ENCODE results near the gene ZMAT3.
"Not testable (repeated sequence)": the region's sequence is repeated elsewhere in the genome, so short reads cannot be mapped to it uniquely, and the experiment has no call there.

Gene ZMAT3, protein sequence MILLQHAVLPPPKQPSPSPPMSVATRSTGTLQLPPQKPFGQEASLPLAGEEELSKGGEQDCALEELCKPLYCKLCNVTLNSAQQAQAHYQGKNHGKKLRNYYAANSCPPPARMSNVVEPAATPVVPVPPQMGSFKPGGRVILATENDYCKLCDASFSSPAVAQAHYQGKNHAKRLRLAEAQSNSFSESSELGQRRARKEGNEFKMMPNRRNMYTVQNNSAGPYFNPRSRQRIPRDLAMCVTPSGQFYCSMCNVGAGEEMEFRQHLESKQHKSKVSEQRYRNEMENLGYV

DNA sequence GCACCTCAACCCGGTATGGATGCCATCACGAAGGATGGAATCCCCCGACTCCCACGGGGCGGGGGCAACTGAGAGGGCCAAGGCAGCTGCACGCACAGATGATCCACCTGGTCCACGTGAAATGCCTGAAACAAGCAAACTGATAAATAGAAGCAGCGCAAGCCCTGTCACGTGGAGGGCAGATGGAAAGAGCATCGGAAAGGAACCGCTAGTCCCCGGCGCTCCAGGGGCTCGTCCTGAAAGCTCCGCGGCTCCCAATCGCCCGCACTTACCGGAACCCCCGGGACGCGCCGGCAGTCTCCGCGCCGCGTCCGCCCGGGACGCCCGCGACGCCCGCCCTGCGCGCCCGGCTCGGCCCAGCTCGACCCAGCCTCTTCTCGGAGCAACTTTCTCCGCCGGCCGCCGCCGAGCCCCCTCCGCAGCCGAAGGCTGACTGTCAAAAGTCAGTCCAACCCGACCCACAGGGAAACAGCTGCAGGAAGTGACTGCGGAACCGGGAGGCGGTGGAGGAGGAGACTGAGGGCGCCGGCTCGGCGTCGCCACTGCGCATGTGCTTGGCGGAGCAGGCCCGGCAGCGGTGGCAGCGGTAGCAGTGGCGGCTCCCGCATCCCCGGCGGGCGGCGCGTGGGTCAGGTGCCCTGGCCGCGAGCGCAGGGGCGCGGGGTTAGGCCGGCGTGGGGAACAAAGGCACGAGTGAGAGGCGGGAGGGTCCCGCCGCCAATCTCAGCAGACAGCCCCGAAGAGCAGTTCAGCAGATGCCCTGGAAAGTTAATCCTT is at the start of gene ZMAT3:
ZMAT3 (minus strand) TSS at position 487 of the 777 bp plus-strand sequence. CDS start 4,057 bp downstream, outside the sequence.
- peak; percentile 78 for DNase-seq (ENCODE audit: low read depth)

DNA sequence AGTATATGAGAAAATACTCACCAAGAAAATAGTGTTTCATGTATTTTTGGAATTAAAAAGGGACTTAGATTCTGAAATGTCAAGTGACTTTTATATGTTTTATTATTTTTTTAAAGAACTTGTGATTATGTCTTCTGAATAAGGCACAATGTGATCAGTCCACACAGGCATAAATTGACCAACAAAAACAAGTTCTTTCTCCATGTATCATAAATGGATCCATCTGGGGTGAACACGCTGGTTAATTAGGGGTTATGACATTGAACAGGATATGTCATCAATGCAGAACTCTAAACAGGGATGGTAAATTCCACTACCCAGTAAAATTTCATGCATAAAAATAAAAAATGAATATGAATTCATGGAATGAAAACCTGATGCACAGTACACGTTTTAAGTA is 45.2 kb upstream of the ZMAT3 start:
- DNase-seq (ENCODE audit: low read depth): no peak

DNA sequence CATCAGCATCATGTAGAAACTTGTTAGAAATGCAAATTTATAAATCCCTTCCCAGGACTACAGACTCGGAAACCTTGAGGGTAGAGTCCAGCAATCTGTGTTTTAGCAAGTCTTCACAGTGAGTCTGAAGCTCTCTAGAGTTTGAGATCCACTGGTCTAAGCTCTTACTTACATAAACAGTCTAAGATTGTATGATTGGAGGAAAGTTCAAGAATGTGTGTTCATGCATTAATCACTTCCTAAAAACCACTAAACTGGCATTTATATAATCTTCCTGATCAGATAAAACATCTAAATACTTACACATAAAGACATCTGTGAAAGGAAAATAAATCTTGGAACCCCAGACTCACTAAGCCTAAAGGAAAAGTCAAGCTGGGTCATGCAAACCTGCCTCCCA is 43.8 kb upstream of the ZMAT3 start:
- DNase-seq (ENCODE audit: low read depth): not testable (repeated sequence)

DNA sequence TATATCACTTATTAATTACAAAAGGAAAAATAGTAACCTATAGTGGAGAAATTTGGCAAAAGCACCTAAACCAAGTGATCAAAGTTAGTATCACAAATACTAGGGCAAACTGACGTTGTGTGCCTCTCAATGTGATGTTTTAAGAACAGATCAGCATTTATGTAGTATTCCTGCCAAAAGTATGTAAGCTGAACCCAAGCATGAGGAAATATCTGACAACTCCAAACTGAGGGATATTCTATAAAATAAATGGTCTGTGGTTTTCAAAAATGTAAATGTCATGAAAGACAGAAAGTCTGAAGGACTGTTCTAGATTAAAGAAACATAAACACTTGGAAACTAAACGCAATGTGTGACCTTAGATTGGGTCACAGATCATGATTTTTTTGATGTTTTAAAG is 42.3 kb upstream of the ZMAT3 start:
- DNase-seq (ENCODE audit: low read depth): no peak

- no peak for DNase-seq (ENCODE audit: low read depth)
Observed at GRCh38 chr3:179108086-179108485, 36.5 kb upstream of the ZMAT3 start.

DNA sequence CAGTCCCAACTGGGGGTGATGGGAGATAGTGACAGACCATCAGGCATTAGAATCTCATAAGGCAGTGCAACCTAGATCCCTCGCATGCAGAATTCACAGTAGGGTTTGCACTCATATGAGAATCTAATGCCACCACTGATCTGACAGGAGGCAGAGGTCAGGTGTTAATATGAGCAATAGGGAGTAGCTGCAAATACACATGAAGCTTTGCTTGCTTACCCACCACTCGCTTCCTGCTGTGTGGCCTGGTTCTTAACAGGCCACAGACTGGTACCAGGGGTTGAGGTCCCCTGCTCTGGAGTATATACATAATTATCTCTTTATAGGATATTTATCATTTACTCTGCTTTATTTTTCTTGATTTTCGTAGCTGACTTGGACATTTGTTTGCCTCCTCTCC is 36.0 kb upstream of the ZMAT3 start:
- DNase-seq (ENCODE audit: low read depth): no peak

DNA sequence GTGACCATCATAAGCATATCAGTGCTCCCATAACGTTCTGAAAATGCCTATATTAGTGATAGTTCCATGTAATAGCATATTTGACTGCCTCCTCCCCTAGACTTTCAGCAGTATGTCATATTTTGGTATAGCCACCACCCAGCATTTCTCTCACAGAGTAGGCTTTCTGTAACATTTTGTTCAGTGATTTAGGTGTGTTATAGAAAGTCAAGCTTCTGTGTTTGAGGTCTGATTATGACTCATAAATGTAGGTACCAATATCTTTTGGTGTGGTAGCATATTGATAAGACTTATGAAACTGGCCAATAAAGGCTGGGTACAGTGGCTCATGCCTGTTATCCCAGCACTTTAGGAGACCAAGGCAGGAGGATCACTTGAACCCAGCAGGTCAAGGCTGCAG is 34.3 kb upstream of the ZMAT3 start:
- no peak for DNase-seq (ENCODE audit: low read depth)

GRCh38 chr3:179100652-179101051 is 29.0 kb upstream of the ZMAT3 start:
- no peak for DNase-seq (ENCODE audit: low read depth)

DNA sequence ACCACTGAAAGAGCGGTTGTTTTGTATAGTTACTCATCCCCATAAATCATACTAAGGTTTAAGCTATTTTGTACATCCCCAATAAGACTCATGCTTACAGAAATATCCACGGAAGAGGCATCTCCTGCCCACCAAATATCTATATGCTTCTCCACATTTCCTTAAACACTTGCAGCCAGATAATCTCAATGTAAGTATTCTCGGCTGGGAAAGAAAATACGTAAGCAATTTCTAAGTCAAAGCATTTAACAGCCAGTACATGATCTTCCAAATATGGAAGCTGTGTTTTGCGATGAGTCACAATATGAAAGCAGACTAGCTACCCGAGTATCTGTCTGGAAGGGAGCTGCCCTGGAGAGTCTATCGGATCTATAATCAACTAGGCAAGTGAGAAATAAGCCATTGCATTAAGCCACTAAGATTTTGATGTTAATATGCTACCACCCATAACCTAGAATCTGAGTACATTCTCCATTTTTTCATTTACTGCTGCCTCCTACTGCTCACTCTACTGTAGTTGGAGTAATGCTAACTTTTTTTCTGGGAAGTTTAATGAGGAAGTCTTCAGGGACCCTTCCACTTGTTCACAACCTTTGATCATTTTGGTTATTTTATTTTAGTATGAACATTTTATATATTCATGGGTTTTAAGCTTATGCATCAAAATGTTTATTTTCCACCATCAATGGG is 26.9 kb upstream of the ZMAT3 start:
- DNase-seq (ENCODE audit: low read depth): no peak

GRCh38 chr3:179093807-179094206 is 22.2 kb upstream of the ZMAT3 start:
- no peak for DNase-seq (ENCODE audit: low read depth)

DNA sequence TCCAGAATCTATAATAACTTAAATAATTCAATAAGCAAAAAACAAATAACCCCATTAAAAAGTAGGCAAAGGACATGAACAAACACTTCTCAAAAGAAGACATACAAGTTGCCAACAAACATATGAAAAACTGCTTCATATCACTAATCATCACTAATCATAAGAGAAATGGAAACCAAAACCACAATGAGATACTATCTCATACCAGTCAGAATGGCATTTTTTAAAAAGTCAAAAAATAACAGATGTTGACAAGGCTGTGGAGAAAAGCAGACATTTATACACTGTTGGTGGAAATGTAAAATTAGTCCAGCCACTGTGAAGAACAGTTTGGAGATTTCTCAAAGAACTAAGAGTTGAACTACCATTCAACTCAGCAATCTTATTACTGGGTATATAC is 19.5 kb upstream of the ZMAT3 start:
- DNase-seq (ENCODE audit: low read depth): no peak

DNA sequence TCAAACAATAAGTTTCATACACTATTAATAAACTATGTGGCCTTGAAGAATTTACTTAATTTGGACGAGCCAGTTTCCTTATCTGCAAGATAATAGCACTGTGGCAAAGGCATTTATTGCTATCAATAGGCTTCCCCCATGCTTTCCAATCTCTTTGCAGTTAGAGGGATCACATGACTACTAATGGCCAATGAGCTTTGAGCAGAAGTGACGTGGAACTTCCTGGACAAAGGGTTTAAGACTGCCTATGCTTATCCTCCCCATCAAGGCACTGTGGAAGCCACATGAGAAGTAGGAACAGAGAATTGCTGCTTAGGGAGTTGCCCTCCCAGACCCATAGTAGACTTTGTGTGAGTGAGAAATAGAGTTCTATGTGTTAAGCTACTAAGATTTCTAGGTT is 16.7 kb upstream of the ZMAT3 start:
- no peak for DNase-seq (ENCODE audit: low read depth)

DNA sequence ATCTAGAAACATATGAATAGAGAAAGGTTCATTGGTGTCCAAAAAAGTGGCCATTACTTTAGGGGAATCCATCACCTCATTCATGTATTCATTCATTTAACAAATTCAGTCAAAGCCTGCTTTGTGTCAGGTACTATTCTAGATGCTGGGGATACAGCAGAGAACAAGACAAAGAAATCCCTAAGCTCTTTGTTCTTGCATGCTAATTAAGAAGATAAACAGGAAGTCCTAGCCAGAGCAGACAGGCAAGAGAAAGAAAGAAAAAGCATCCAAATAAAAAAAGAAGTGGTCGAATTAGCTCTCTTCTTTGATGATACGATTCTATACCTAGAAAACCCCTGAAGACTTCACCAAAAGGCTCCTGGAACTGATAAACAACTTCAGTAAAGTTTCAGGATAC is 12.4 kb upstream of the ZMAT3 start:
- DNase-seq (ENCODE audit: low read depth): no peak

DNA sequence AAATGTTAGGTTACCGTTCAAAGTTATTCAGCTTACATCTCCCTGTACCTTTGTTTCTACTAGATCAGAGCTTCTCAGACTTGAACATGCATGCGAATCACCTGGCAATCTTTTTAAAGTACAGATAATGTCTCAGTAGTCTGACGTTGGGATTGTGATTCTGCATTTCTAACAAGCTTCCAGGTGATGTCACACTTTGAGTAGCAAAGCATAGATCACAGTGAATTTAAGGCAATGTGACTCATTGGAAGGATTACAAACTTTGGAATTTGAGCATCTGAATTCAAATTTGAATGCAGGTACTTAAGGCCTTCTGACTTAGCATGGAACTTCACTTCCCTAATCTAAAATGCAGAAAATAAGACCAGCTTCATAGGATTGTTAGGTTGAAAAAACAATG is 10.8 kb upstream of the ZMAT3 start:
- no peak for DNase-seq (ENCODE audit: low read depth)

GRCh38 chr3:179081885-179082284 is 10.3 kb upstream of the ZMAT3 start:
- no peak for DNase-seq (ENCODE audit: low read depth)

GRCh38 chr3:179079537-179079936 is 7.9 kb upstream of the ZMAT3 start:
- no peak for DNase-seq (ENCODE audit: low read depth)

DNA sequence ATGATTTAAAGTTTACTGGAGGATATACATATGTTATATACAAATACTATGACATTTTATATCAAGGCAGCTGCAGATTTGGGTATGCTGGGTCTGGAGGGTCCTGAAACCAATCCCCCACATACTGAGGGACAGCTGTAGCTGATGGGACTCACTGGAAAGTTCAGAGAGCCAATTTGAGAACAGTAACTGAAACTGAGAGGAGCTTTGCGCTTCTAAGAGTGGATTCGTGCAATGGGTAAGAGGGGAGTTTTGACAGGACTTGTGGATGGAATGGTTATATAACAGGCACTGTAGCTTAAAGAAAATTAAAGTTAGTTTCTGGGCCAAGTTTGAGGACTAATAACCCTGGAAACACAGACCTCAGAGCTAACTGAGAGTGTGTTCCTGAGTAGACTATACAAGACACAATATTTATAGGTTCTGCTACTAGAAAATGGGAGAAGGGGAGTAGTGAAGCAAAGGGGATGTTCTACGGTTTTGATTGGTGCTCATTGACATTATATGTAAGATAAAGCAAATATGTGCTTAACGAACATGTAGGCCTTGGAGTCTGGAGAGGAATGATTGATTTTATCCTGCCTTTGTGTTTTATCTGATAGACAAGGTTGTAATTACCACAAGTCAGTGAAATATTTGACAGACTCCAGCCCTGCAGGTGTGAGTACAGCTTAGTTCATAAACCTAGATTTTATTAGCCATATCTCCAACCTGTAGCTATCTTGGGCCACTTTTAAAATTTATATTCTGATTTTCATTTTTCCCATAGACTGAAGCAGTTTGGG is 4.8 kb upstream of the ZMAT3 start:
- no peak for DNase-seq (ENCODE audit: low read depth)

DNA sequence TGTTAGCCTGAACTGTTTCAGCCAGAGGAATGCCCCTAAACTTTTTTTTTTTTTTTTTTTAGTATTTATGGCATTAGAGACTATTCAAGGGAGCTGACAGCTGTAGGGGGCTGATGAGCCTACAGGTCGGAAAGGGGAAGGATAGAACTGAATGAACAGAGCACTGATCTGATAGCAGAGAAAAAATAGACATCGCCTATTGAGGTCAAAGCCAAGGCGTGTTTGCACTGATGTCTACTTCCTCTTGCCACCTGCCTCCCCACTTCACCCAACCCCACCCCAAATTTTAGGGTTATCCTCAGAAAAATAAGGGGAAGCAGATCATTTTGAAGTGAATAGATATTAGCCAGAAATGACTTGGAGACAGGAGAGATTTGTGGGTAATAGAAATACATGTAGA is 3.0 kb upstream of the ZMAT3 start:
- no peak for DNase-seq (ENCODE audit: low read depth)

- DNase-seq (ENCODE audit: low read depth): no peak
Observed at GRCh38 chr3:179073816-179074215, 2.2 kb upstream of the ZMAT3 start.

DNA sequence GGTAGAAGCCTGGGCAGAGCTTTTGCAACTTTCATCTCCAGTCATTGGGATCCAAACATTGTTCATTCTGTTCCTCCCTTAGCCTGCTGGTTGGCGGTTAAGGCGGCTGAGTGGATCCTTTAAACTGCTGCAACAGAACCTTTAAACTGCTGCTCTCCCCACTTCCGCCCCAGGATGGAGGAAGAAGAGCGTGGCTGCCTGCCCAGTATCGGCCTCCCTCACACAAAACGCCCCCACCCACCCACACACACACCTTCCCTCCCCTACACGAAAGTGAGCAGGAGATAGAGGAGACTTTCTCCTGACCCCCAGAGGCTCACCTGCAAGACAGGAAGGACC is 460 bp upstream of the ZMAT3 start:
- peak; percentile 17 for DNase-seq (ENCODE audit: low read depth)

GRCh38 chr3:179071027-179071322 is 634 bp downstream of the ZMAT3 start:
- no peak for DNase-seq (ENCODE audit: low read depth)

DNA sequence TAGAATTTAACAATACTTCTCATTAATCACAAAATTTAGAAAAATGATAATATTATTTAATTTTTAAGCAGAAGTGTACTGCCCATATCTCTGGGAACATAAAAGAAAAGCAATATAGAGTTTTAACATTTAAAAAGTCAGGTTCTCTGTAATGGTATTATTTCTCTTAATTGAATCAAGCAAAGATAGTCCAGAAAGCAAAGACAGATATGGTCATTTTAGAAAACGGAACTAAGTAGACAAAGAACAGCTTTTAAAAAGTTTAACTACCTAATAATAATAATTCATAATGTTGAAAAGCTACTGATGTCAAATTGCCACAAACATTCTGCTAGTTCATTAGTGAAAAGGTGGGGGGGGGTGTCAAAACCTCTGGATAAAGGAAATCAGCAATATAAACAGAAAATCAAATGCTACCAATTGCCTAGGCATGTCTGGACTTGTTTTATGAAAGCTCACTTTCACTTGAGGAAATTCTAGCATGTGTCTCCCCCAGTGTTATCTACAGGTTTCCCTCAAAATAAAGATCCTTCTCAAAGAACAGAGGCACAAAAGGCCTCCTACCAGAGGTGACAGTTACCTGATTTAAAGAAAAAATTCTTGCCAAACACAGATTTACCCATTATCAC is 1.7 kb downstream of the ZMAT3 start:
- DNase-seq (ENCODE audit: low read depth): no peak
